D721Med (cell line): ENCODE results near the gene EEF2.

ENCODE experiments used
- DNase-seq: peaks from one replicate; pipeline ENCODE4 v3.0.0; 2011; ENCODE audit warnings: low spot score; ENCODE audit not compliant: insufficient read length
- FAIRE-seq: peaks from 2 replicates; lab custom pipeline; 2011; peaks lifted over from hg19 to GRCh38; lab: Jason Lieb, UNC
- TF ChIP-seq, protein P1 (sequence below): IDR thresholded peaks from 2 replicates; pipeline ENCODE4 v1.5.1; 2012; ENCODE audit warnings: mild to moderate bottlenecking, control low read depth; ENCODE audit not compliant: insufficient read depth; ENCODE audit errors: missing control alignments

EEF2 gene

DNA sequence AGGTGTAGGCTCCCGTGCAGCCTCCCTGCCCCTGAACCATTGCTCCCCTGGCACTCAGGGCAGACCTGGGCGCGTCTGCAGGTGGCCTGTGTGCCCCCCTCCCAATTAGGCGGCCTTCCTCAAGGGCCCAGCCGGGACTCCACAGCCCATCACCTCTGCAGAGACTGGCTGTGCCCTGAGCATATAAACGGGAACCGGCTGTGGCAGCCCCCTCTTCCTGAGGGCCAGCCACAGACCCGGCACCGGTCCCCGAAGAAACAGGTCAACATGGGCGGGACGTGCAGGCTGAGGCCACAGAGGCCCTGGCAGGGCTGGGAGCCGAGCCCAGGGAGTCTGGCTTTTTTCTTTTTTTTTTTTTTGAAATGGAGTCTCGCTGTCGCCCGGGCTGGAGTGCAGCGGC is 34.3 kb upstream of the EEF2 start:
- TF ChIP-seq, protein P1, sequence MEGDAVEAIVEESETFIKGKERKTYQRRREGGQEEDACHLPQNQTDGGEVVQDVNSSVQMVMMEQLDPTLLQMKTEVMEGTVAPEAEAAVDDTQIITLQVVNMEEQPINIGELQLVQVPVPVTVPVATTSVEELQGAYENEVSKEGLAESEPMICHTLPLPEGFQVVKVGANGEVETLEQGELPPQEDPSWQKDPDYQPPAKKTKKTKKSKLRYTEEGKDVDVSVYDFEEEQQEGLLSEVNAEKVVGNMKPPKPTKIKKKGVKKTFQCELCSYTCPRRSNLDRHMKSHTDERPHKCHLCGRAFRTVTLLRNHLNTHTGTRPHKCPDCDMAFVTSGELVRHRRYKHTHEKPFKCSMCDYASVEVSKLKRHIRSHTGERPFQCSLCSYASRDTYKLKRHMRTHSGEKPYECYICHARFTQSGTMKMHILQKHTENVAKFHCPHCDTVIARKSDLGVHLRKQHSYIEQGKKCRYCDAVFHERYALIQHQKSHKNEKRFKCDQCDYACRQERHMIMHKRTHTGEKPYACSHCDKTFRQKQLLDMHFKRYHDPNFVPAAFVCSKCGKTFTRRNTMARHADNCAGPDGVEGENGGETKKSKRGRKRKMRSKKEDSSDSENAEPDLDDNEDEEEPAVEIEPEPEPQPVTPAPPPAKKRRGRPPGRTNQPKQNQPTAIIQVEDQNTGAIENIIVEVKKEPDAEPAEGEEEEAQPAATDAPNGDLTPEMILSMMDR, result no peak
- no peak for DNase-seq
- no peak for FAIRE-seq

DNA sequence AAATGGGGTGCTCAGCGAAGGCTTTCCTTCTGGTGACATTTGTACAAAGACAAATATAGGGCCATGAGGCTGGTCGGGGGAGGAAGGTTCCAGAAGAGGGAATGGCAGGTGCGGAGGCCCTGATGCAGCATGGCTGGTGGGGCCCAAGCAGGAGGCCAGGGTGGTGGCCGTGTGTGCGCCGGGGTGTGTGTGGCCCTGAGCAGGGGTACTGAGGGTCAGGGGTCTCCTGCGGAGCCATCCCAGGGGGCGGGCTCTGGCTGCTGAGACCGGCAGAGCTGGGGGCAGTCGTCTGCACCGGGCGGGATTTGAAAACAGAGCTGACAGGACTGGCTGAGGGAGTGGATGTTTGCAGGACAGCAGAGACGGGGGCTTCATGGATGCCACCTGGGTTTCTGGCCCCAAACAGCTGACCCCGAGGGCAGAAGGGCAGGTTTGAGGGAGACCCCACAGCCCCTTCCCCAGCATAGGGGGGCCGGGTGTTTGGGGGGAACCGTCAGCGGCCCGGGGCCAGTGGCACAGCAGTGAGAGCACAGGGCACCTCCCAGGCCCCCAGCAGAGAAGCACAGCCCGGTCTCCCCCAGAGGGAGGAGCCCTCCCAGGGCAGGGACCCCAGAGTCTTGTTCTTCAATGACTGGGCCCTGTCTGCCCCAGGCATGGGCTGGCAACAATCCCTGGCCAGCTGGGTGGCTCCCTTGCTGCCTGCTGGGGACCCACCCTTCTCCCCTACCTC is 33.7 kb upstream of the EEF2 start:
- FAIRE-seq, result no peak
- TF ChIP-seq, protein P1, result no peak
- no peak for DNase-seq

DNA sequence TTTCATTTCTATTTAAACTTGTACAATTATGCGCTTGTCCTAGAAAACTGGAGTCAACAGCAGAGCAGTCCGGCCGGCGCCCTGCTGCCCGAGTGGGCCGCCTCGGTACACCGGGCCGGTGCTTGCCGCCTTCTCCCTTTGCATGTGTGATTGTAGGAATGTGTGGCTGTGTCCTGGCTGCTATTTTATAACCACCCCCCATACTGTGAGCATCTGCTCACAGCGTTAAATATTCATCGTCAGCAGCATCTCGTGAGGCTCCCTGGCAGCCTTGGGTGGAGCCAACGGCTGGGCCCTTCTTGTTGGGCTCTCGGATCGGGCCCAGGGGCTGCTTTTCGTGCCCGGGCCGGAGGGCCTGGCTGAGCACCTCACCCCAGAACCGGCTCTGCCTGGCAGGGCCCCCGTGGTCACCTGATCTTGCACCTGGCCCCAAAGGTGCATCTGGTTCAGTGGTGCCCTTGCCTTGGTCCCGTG is 32.9 kb upstream of the EEF2 start:
- FAIRE-seq, result no peak
- no peak for DNase-seq
- TF ChIP-seq, protein P1, result no peak

DNA sequence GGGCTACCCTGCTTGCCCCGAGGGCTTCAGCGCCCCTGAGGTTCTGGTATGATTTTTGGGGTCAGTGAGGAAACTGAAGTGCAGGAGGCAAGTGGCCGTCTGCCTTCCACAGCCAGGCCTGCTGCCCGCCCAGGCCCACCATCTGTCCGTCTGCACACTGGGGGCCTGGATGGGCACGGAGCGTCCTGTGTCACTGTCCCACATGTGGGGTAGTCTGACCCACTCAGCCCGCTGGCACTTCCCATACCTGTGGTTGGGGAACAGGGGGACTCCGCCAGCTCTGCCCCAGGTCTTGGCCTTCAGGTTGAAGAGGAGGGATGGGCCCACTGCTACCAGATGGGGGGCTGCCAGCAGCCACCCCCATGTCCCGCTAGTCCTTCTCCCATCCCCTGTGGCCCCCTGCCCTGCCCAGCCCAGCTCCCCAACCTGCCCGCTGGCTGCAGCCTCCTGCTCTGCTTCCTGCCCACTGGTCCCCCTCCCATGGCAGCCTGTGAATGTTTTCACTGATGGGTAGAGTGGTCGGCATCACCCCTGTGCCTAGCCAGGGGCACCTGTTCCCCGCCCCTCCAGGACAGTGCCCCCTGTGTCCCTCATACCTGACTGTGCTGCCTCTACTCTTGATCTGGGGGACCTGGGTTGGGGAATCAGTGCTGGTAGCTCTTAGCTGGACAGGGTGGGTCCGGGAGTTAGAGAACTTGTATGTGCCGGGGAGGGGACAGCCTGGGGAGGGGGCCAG is 31.8 kb upstream of the EEF2 start:
- TF ChIP-seq, protein P1, result no peak
- DNase-seq, result no peak
- no peak for FAIRE-seq

DNA sequence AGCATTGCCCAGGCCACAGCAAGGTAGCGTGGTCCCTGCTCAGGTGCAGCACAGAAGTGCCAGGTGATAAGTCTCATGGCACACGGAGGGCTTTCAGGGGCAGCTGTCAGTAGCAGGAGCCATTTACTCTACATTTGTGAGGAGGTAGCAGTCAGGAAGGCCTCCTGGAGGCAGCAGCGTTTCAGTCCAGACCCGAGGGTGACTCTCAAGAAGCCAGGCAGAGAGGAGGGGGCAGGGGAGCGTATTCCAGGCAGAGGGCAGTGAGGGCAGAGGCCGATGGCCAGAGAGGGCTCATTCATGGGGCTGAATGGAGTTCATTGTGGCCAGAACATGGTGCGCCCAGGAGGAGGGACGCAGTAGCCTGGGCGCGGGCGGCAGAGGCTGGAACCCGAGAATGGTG is 31.2 kb upstream of the EEF2 start:
- FAIRE-seq (no peak), DNase-seq (no peak)
- TF ChIP-seq, protein P1, result no peak

DNA sequence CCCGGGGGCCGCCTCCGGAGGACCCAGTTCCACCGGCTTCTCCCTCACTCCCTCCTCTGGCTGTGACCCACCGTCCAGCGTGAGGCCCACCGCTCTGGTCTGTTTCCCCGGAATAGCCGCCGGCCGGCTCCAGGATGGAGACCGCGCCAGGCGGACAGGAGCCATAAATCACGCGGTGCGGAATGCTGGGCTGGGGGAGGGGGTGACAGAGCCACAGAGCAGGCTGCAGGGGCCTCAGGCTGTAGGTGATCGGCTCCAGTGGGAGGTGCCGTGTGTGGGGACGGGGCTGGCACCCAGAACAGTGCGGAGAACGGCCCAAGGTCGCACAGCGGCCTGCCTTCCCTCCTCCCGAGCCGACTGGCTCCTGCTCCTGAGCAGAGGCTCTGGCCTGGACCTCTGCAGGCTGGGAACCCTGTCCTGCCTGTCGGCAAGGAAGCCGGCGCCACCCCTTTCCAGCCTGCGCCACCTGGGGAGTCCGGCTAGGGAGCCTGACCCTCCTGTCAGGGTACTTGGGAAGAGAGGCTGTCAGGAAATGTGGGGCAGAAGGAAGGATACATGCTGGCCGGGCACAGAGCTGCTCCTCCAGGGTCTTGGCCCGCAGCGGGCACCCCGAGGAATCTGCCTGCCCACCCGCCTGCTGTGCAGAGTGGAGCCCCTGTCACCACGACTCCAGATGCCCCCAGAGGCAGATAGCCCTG is 30.6 kb upstream of the EEF2 start:
- FAIRE-seq (no peak), DNase-seq (no peak)
- TF ChIP-seq, protein P1, result no peak
